HFFc6 (cell line): ENCODE results near the gene STK32C. TPM values are rescaled to one million over a fixed set of nuclear protein-coding genes. Genes with fewer than 3 reads are reported as not detected.
"Not testable (repeated sequence)": the region's sequence is repeated elsewhere in the genome, so short reads cannot be mapped to it uniquely, and the experiment has no call there.

Source experiments
- DNase-seq: peaks from one replicate; pipeline ENCODE4 v3.0.0-alpha.2; 2018
- H3K27ac Mint-ChIP-seq: 2 replicates; pipeline ENCODE4 v1.8.0; 2020; ENCODE audit warnings: mild to moderate bottlenecking, mixed read lengths
- H3K27me3 Mint-ChIP-seq: 2 replicates; pipeline ENCODE4 v1.8.0; 2021; ENCODE audit warnings: mild to moderate bottlenecking, moderate library complexity, mixed read lengths; ENCODE audit not compliant: insufficient read depth
- H3K36me3 Mint-ChIP-seq: 2 replicates; pipeline ENCODE4 v1.8.0; 2021; ENCODE audit warnings: low read depth, mixed read lengths
- H3K4me1 Mint-ChIP-seq: 2 replicates; pipeline ENCODE4 v1.8.0; 2020; ENCODE audit warnings: low read depth, mixed read lengths
- H3K4me3 Mint-ChIP-seq: 2 replicates; pipeline ENCODE4 v1.8.0; 2020; ENCODE audit warnings: mild to moderate bottlenecking, moderate library complexity, mixed read lengths
- H3K9me3 Mint-ChIP-seq: 2 replicates; pipeline ENCODE4 v1.8.0; 2020; ENCODE audit warnings: mild to moderate bottlenecking, mixed read lengths
- CTCF ChIP-seq: fragments of 200-600 bp; sonication (generic); IDR thresholded peaks from 2 replicates; pipeline ENCODE4 v1.5.0; 2021; ENCODE audit warnings: antibody characterized with exemption, mild to moderate bottlenecking
- total RNA-seq, 6 experiments: library from RNA; stranded (reverse); fragmentation: NEBNext Ultra II Directional; extraction: Animal tissue kit (Norgen Biotek cat#: 25700); gene quantifications; 2 replicates in 1 of 6; 3 replicates in 5 of 6; pipeline ENCODE4 v1.2.3, GENCODE V29; 2021

STK32C gene
- total RNA-seq, 6 experiments from 2014 or later = 5.5 to 8.3 (median 7.2) TPM

GRCh38 chr10:132163278-132163765 lies 144.4 kb downstream of the STK32C start:
- Mint-ChIP-seq H3K4me3 (no peak overlapping the region), H3K4me1 (no peaks in the 10 kb centered on the region; the same call in 1 of the 2 replicates), H3K9me3 (no peaks in the 10 kb centered on the region), H3K27ac (no peak overlapping the region), H3K27me3 (peaks cover 4% of the 10 kb centered on the region), H3K36me3 (no peaks in the 10 kb centered on the region)
- no peak for DNase-seq
- TF ChIP-seq CTCF = peak; percentile 74

- no peak overlapping the region for H3K27ac Mint-ChIP-seq
- H3K9me3 Mint-ChIP-seq = no peaks in the 10 kb centered on the region
- peaks cover 4% of the 10 kb centered on the region for H3K27me3 Mint-ChIP-seq
- no peak overlapping the region for H3K4me3 Mint-ChIP-seq
- TF ChIP-seq CTCF = no peak
- H3K4me1 Mint-ChIP-seq = no peaks in the 10 kb centered on the region; the same call in 1 of the 2 replicates
- DNase-seq = no peak
- no peaks in the 10 kb centered on the region for H3K36me3 Mint-ChIP-seq
These were observed 145.0 kb downstream of the STK32C start for GRCh38 chr10:132162590-132163277.

GRCh38 chr10:132162021-132162531 lies 145.7 kb downstream of the STK32C start:
- no peak for DNase-seq
- no peak overlapping the region for H3K4me3 Mint-ChIP-seq
- no peaks in the 10 kb centered on the region; the same call in 1 of the 2 replicates for H3K4me1 Mint-ChIP-seq
- H3K27me3 Mint-ChIP-seq = no peaks in the 10 kb centered on the region; the same call in 1 of the 2 replicates
- no peak for TF ChIP-seq CTCF
- H3K9me3 Mint-ChIP-seq = no peaks in the 10 kb centered on the region
- H3K36me3 Mint-ChIP-seq = no peaks in the 10 kb centered on the region
- H3K27ac Mint-ChIP-seq = no peak overlapping the region

- H3K27me3 Mint-ChIP-seq, H3K4me3 Mint-ChIP-seq, H3K9me3 Mint-ChIP-seq, H3K36me3 Mint-ChIP-seq, DNase-seq, H3K27ac Mint-ChIP-seq, H3K4me1 Mint-ChIP-seq: not testable (repeated sequence)
These were observed 146.7 kb downstream of the STK32C start for GRCh38 chr10:132160834-132161622.

GRCh38 chr10:132160231-132160630 lies 147.5 kb downstream of the STK32C start:
- not testable (repeated sequence) for H3K4me1 Mint-ChIP-seq, H3K36me3 Mint-ChIP-seq, DNase-seq, H3K27me3 Mint-ChIP-seq, H3K4me3 Mint-ChIP-seq, H3K9me3 Mint-ChIP-seq, H3K27ac Mint-ChIP-seq

DNA sequence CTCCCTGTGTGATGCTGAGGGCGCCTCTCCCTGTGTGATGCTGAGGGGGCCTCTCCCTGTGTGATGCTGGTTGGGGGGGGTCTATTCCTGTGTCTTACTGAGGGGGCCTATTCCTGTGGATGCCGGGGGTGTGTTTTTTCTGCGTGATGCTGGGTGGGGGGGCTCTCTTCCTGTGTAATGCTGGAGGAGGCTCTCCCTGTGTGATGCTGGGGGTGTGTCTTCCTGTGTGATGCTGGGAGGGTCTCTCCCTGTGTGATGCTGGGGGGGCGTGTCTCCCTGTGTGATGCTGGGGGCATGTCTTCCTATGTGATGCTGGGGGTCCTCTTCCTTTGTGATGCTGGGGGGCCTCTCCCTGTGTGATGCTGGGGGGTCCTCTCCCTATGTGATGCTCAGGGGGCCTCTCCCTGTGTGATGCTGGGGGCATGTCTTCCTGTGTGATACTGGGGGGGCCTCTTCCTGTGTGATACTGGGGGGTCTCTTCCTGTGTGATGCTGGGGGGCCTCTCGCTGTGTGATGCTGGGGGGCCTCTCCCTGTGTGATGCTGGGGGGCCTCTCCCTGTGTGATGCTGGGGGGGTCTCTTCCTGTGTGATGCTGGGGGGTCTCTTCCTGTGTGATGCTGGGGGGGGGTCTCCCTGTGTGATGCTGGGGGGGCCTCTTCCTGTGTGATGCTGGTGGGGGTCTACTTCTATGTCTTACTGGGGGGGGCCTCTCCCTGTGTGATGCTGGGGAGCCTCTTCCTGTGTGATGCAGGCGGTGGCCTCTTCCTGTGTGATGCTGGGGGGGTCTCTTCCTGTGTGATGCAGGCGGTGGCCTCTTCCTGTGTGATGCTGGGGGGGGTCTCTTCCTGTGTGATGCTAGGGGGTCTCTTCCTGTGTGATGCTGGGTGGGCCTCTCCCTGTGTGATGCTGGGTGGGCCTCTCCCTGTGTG lies 148.2 kb downstream of the STK32C start:
- not testable (repeated sequence) for H3K27ac Mint-ChIP-seq

More for the DNA sequence above, 148.2 kb downstream of the STK32C start:
- not testable (repeated sequence) for H3K36me3 Mint-ChIP-seq, DNase-seq, H3K4me3 Mint-ChIP-seq, H3K9me3 Mint-ChIP-seq, H3K4me1 Mint-ChIP-seq, H3K27me3 Mint-ChIP-seq
